Activated CD4-positive, alpha-beta T cell treated with anti-CD3 and anti-CD28 coated beads for 1 hour (primary cell): ENCODE results near the gene ONECUT1.
A peak's percentile ranks its signal among the peaks of the same experiment; 100 is the strongest.

Experiments used
- DNase-seq: peaks from one replicate; pipeline ENCODE4 v3.0.0-alpha.2; 2020

ONECUT1 gene

GRCh38 chr15:52780172-52780980, 9.8 kb downstream of the ONECUT1 start:
- DNase-seq = peak; percentile 46

- no peak for DNase-seq
Observed at GRCh38 chr15:52778457-52778856, 11.7 kb downstream of the ONECUT1 start.

GRCh38 chr15:52772766-52773165, 17.4 kb downstream of the ONECUT1 start:
- DNase-seq = no peak

- no peak for DNase-seq
Observed at GRCh38 chr15:52765785-52766184, 24.4 kb downstream of the ONECUT1 start.

GRCh38 chr15:52764731-52765130, 25.4 kb downstream of the ONECUT1 start:
- DNase-seq = no peak

- DNase-seq = no peak
Observed at GRCh38 chr15:52762621-52763020, 27.5 kb downstream of the ONECUT1 start.

- no peak for DNase-seq
Observed at GRCh38 chr15:52760562-52760961, 29.6 kb downstream of the ONECUT1 start.

GRCh38 chr15:52759969-52760368, 30.2 kb downstream of the ONECUT1 start:
- no peak for DNase-seq

GRCh38 chr15:52757496-52757895, 32.6 kb downstream of the ONECUT1 start:
- DNase-seq = no peak

- DNase-seq = no peak
Observed at GRCh38 chr15:52751522-52751921, 38.6 kb downstream of the ONECUT1 start.

- DNase-seq = no peak
Observed at GRCh38 chr15:52749258-52749657, 40.9 kb downstream of the ONECUT1 start.

- no peak for DNase-seq
Observed at GRCh38 chr15:52746162-52746757, 43.9 kb downstream of the ONECUT1 start.

- DNase-seq = no peak
Observed at GRCh38 chr15:52745326-52746161, 44.6 kb downstream of the ONECUT1 start.

- DNase-seq = no peak
Observed at GRCh38 chr15:52738311-52738710, 51.8 kb downstream of the ONECUT1 start.

- no peak for DNase-seq
Observed at GRCh38 chr15:52737720-52738119, 52.4 kb downstream of the ONECUT1 start.

GRCh38 chr15:52735231-52736089, 54.7 kb downstream of the ONECUT1 start:
- peak; percentile 40 for DNase-seq

- no peak for DNase-seq
Observed at GRCh38 chr15:52734329-52734728, 55.8 kb downstream of the ONECUT1 start.

GRCh38 chr15:52733696-52734255, 56.4 kb downstream of the ONECUT1 start:
- DNase-seq = no peak

GRCh38 chr15:52733088-52733487, 57.0 kb downstream of the ONECUT1 start:
- no peak for DNase-seq

- DNase-seq = no peak
Observed at GRCh38 chr15:52732551-52732950, 57.6 kb downstream of the ONECUT1 start.

GRCh38 chr15:52731732-52732470, 58.2 kb downstream of the ONECUT1 start:
- no peak for DNase-seq

- no peak for DNase-seq
Observed at GRCh38 chr15:52731004-52731403, 59.1 kb downstream of the ONECUT1 start.
